GM23338 (cell line): Measurements from ENCODE around the gene PER2. TPM values are rescaled to one million over a fixed set of nuclear protein-coding genes. Genes with fewer than 3 reads are reported as not detected.

Source experiments
- ATAC-seq: fragments of 200-7000 bp; cut with Tn5 transposase; 3 replicates; pipeline ENCODE4 v1.9.1; 2020
- DNase-seq: peaks from one replicate; pipeline ENCODE4 v3.0.0-alpha.2; 2015; ENCODE audit warnings: low spot score
- H2AFZ ChIP-seq: fragments of 200-600 bp; sonication (generic); 2 replicates; pipeline ENCODE4 v1.8.0; 2016; ENCODE audit warnings: antibody characterized with exemption, mild to moderate bottlenecking, moderate library complexity
- H3F3A ChIP-seq: fragments of 200-600 bp; sonication (generic); replicated peaks from 2 replicates; pipeline ENCODE4 v1.8.0; 2017; ENCODE audit warnings: antibody characterized with exemption, mixed run types, low read depth
- H3K27ac ChIP-seq: fragments of 200-600 bp; sonication (generic); 2 replicates; pipeline ENCODE4 v1.6.1; 2016; ENCODE audit warnings: low read depth
- H3K27me3 ChIP-seq: fragments of 200-600 bp; sonication (generic); 2 replicates; pipeline ENCODE4 v1.8.0; 2016; ENCODE audit warnings: mild to moderate bottlenecking, mixed run types, moderate library complexity; ENCODE audit not compliant: insufficient read depth
- H3K36me3 ChIP-seq: fragments of 200-600 bp; sonication (generic); 2 replicates; pipeline ENCODE4 v1.8.0; 2016; ENCODE audit warnings: mild to moderate bottlenecking; ENCODE audit not compliant: insufficient read depth
- H3K4me1 ChIP-seq: fragments of 200-600 bp; sonication (generic); 2 replicates; pipeline ENCODE4 v1.8.0; 2016; ENCODE audit warnings: mild to moderate bottlenecking, moderate library complexity; ENCODE audit not compliant: insufficient read depth
- H3K4me2 ChIP-seq: fragments of 200-600 bp; sonication (generic); 2 replicates; pipeline ENCODE4 v1.7.1; 2017; ENCODE audit warnings: mixed run types
- H3K4me3 ChIP-seq: fragments of 200-600 bp; sonication (generic); 2 replicates; pipeline ENCODE4 v1.6.1; 2016; ENCODE audit warnings: mixed run types
- H3K79me2 ChIP-seq: fragments of 200-600 bp; sonication (generic); replicated peaks from 2 replicates; pipeline ENCODE4 v1.8.0; 2017; ENCODE audit warnings: mild to moderate bottlenecking; ENCODE audit not compliant: insufficient read depth
- H3K9me2 ChIP-seq: fragments of 200-600 bp; sonication (generic); 2 replicates; pipeline ENCODE4 v1.8.0; 2017; ENCODE audit not compliant: insufficient read depth
- H4K20me1 ChIP-seq: fragments of 200-600 bp; sonication (generic); replicated peaks from 2 replicates; pipeline ENCODE4 v1.8.0; 2017; ENCODE audit warnings: mild to moderate bottlenecking; ENCODE audit not compliant: insufficient read depth
- H3K27ac Mint-ChIP-seq: 2 replicates; pipeline ENCODE4 v1.8.0; 2020; ENCODE audit warnings: inconsistent platforms, mild to moderate bottlenecking, moderate library complexity, mixed read lengths
- H3K27me3 Mint-ChIP-seq: 3 replicates; pipeline ENCODE4 v1.8.0; 2022; ENCODE audit warnings: low read depth, mild to moderate bottlenecking, moderate library complexity, mixed read lengths, inconsistent platforms; ENCODE audit not compliant: insufficient read depth, poor library complexity
- H3K36me3 Mint-ChIP-seq: 3 replicates; pipeline ENCODE4 v1.8.0; 2021; ENCODE audit warnings: low read depth, mild to moderate bottlenecking, inconsistent platforms, moderate library complexity, mixed read lengths
- H3K4me1 Mint-ChIP-seq: 3 replicates; pipeline ENCODE4 v1.8.0; 2020; ENCODE audit warnings: mild to moderate bottlenecking, inconsistent platforms, mixed read lengths
- H3K4me3 Mint-ChIP-seq: 3 replicates; pipeline ENCODE4 v1.8.0; 2021; ENCODE audit warnings: moderate library complexity, mild to moderate bottlenecking, inconsistent platforms, mixed read lengths
- H3K9me3 Mint-ChIP-seq: 3 replicates; pipeline ENCODE4 v1.8.0; 2020; ENCODE audit warnings: moderate library complexity, mild to moderate bottlenecking, inconsistent platforms, mixed read lengths
- CREB1 ChIP-seq: fragments of 250-450 bp; sonication (Bioruptor Pico); IDR thresholded peaks from 2 replicates; pipeline ENCODE4 v1.5.0; 2020; ENCODE audit warnings: low read depth, mild to moderate bottlenecking, moderate library complexity
- ETS1 ChIP-seq: IDR thresholded peaks from 2 replicates; pipeline ENCODE4 v1.6.1; 2016; ENCODE audit warnings: antibody characterized with exemption
- EZH2 ChIP-seq: fragments of 200-600 bp; sonication (generic); IDR thresholded peaks from one replicate; pipeline ENCODE4 v1.8.0; 2017; ENCODE audit warnings: antibody characterized with exemption, mild to moderate bottlenecking, low read depth; ENCODE audit not compliant: unreplicated experiment
- EZH2phosphoT487 ChIP-seq: fragments of 200-600 bp; sonication (generic); IDR thresholded peaks from one replicate; pipeline ENCODE4 v1.8.1; 2018; ENCODE audit warnings: antibody characterized with exemption; ENCODE audit not compliant: unreplicated experiment
- JUNB ChIP-seq: IDR thresholded peaks from one replicate; pipeline ENCODE4 v1.6.1; 2016; ENCODE audit warnings: antibody characterized with exemption; ENCODE audit not compliant: unreplicated experiment
- NANOG ChIP-seq: IDR thresholded peaks from 2 replicates; pipeline ENCODE4 v1.6.1; 2016; ENCODE audit warnings: antibody characterized with exemption, borderline replicate concordance
- POLR2AphosphoS5 ChIP-seq: IDR thresholded peaks from 2 replicates; pipeline ENCODE4 v1.6.1; 2016; ENCODE audit warnings: antibody characterized with exemption, low read depth
- REST ChIP-seq: IDR thresholded peaks from one replicate; pipeline ENCODE4 v1.6.1; 2018; ENCODE audit warnings: antibody characterized with exemption; ENCODE audit not compliant: unreplicated experiment
- STAT1 ChIP-seq: IDR thresholded peaks from one replicate; pipeline ENCODE4 v1.6.1; 2016; ENCODE audit warnings: antibody characterized with exemption; ENCODE audit not compliant: unreplicated experiment
- ZNF114 ChIP-seq: fragments of 250-450 bp; sonication (Bioruptor Pico); IDR thresholded peaks from 2 replicates; pipeline ENCODE4 v1.5.0; 2020; ENCODE audit warnings: mild to moderate bottlenecking, moderate library complexity
- ZNF331 ChIP-seq: fragments of 250-450 bp; sonication (Bioruptor Pico); IDR thresholded peaks from 2 replicates; pipeline ENCODE4 v1.5.0; 2020; ENCODE audit warnings: low read depth, mild to moderate bottlenecking, moderate library complexity
- ZNF462 ChIP-seq: fragments of 250-450 bp; sonication (Bioruptor Pico); IDR thresholded peaks from 2 replicates; pipeline ENCODE4 v1.5.0; 2020; ENCODE audit warnings: mild to moderate bottlenecking, moderate library complexity
- polyA plus RNA-seq: library from polyadenylated mRNA; unstranded; fragments of >200 nt; fragmentation: Nextera tagmentation; extraction: Ambion mirVana; gene quantifications from 2 replicates; pipeline ENCODE4 v1.2.1, GENCODE V29; 2016
- total RNA-seq: library from RNA; depleted of rRNA; stranded (reverse); fragments of >200 nt; shearing (Covaris generic); gene quantifications from 2 replicates; pipeline ENCODE4 v1.2.3, GENCODE V29; 2014
- TF ChIP-seq, protein P1 (sequence below), 2 experiments: fragments of 200-600 bp in 1 of 2; sonication (generic) in 1 of 2; conservative IDR thresholded peaks; 2 replicates each; pipeline versions ENCODE4 v1.5.1 to v1.6.1; 2016 to 2017; ENCODE audit warnings: antibody characterized with exemption in 2 of 2, low read depth in 2 of 2, mild to moderate bottlenecking in 2 of 2, moderate library complexity in 1 of 2

PER2 gene
- total and polyA plus RNA-seq, 2 experiments from 2014 or later: 2.2 to 4.6 TPM

GRCh38 chr2:238278626-238279323, 9.6 kb downstream of the PER2 start:
- Histone ChIP-seq H3F3A (no peaks in the 10 kb centered on the region), H4K20me1 (peaks cover 2% of the 10 kb centered on the region; the same call in 1 of the 2 replicates), H2AFZ (no peak overlapping the region), H3K27ac (no peak overlapping the region), H3K36me3 (no peaks in the 10 kb centered on the region), H3K27me3 (no peaks in the 10 kb centered on the region), H3K4me1 (no peaks in the 10 kb centered on the region; the same call in 1 of the 2 replicates), H3K4me2 (no peak overlapping the region), H3K4me3 (no peak overlapping the region), H3K9me2 (no peaks in the 10 kb centered on the region), H3K79me2 (no peaks in the 10 kb centered on the region; the same call in 1 of the 2 replicates)
- peaks cover 12% of the 10 kb centered on the region for H3K4me1 Mint-ChIP-seq
- no peak overlapping the region for H3K27ac Mint-ChIP-seq
- DNase-seq: no peak
- H3K36me3 Mint-ChIP-seq: peaks cover 7% of the 10 kb centered on the region; the same call in 2 of the 3 replicates
- H3K9me3 Mint-ChIP-seq: no peaks in the 10 kb centered on the region
- H3K27me3 Mint-ChIP-seq: peaks cover 7% of the 10 kb centered on the region
- ATAC-seq: no peak
- no peak overlapping the region for H3K4me3 Mint-ChIP-seq
- TF ChIP-seq CREB1 (CRISPR knock-in tag) (no peak), ZNF331 (CRISPR knock-in tag) (no peak), POLR2AphosphoS5 (no peak), JUNB (no peak), ZNF114 (CRISPR knock-in tag) (no peak), STAT1 (no peak), ZNF462 (CRISPR knock-in tag) (no peak), EZH2 (no peak), REST (no peak), ETS1 (no peak), NANOG (no peak), EZH2phosphoT487 (no peak)
- TF ChIP-seq, protein P1, sequence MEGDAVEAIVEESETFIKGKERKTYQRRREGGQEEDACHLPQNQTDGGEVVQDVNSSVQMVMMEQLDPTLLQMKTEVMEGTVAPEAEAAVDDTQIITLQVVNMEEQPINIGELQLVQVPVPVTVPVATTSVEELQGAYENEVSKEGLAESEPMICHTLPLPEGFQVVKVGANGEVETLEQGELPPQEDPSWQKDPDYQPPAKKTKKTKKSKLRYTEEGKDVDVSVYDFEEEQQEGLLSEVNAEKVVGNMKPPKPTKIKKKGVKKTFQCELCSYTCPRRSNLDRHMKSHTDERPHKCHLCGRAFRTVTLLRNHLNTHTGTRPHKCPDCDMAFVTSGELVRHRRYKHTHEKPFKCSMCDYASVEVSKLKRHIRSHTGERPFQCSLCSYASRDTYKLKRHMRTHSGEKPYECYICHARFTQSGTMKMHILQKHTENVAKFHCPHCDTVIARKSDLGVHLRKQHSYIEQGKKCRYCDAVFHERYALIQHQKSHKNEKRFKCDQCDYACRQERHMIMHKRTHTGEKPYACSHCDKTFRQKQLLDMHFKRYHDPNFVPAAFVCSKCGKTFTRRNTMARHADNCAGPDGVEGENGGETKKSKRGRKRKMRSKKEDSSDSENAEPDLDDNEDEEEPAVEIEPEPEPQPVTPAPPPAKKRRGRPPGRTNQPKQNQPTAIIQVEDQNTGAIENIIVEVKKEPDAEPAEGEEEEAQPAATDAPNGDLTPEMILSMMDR (conservative IDR thresholded peaks at IDR 0.05; ENCODE audit: low read depth in 2 of 2): no peak
